GM19238 (cell line): Measurements from ENCODE around the gene LARGE1.

Experiments
- DNase-seq: peaks from one replicate; pipeline ENCODE4 v3.0.0; 2011; ENCODE audit warnings: low spot score; ENCODE audit not compliant: insufficient read length

LARGE1 gene

DNA sequence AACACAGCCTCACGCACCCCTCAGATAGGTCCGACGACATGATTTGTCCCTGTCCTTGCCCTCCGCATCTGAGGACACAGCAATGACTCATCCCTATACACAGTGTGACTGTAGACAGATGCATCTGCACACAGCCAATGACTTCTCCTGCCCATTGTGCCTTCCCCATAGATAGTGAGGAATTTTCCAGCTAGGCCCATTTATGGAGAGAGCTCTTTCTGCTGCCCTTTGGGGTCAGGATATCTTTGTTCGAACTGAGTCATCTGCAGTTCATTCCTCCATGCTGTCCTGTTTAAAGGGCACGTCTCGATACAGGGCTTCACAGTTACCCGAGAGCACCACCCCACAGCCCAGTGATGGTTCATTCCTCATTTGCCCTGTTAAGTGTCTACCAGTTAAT lies 96.7 kb downstream of the LARGE1 start:
- no peak for DNase-seq

- no peak for DNase-seq
Observed at GRCh38 chr22:33821290-33821689, 99.0 kb downstream of the LARGE1 start.

DNA sequence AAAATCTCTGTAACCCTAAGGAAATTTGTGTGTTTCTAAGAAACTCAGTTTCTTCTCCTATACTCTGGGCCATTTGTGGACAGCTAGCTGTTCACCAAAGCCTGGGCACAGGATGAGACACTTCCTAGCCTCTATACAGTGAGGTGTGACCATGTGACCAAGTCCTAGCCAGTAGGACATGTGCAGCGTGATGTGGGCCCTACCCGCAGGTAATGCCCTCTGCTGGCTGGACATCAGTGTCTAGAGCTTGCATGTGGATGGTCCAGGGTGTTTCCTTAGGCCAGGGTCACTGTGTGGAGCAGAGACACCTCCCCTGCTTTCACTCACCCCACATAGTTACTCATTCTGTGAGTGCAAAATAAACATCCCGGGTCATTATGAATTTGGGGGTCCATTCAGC lies 100.5 kb downstream of the LARGE1 start:
- no peak for DNase-seq

DNA sequence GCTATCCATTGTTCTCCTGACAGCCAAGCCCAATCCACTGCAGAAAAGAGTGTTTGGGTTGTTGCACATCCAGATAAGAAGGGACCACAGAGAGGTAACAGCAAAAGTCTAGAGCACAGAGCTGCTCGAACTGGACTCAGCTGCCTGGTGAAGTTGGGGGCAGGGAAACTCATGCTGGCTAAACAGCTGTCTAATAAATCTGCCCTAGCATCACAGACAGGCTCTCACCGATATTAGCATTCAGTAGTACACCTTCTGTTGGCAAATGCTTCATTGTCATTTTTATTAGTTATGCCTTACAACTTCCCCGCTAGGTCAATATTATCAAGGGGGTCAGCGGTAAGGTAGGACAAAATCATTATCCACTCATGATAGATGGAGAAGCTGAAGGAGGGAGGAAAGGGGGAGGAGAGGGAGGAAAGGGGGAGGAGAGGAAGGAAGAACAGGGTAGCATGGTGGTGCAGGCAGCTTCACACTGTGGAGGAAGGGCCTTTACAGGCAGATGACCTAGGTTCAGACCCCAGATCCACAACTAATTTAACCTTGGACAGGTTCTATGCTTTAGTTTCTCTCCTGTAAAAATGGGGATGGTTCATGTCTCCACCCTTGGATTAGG lies 102.7 kb downstream of the LARGE1 start:
- DNase-seq, result no peak

DNA sequence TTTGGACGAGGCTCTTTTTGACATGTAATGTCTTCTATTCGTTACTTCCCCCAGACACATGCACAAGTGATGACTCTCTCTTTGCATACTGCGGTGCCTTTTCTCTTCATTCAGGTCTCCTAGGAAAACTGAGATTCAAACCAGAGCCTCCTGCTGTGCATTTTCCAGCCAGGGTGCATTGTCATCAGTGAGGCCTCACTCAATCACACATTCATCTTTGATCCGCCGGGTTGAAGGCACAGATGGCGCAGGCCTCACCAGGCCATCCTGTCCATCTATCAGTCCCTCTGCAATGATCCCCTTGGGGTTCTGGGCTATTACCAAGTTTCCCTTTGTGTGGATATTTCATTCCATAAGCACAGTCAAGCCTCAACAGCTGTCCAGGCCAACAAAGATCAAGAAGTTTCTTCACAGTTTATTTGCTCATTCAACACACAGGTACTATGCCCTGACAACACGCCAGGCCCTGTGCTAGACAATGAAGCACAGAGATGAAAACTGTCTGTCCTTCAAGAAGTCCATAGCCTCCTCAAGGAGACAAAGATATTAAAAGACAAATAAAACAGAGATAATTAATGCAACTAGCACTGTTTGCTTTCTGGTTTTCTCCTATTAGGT lies 107.8 kb downstream of the LARGE1 start:
- DNase-seq, result no peak

DNA sequence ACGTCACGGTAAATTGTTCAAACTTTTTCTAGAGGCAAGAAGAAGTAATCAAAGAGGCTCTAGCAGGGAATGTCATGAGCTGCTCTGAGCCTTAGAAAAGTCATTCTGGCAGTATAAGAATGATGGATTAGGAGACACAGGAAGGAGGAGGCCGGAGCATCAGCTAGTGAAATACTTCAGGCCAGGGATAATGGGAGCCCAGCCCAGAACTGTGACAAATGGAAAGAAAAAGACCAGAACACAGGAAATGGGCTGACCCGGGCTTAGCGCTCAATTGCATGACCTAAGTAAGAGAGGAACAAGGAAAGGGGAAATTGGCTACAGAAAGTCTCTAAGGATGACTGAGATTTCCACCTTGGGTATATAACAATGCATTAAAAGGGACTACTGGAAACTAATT lies 108.6 kb downstream of the LARGE1 start:
- no peak for DNase-seq

DNA sequence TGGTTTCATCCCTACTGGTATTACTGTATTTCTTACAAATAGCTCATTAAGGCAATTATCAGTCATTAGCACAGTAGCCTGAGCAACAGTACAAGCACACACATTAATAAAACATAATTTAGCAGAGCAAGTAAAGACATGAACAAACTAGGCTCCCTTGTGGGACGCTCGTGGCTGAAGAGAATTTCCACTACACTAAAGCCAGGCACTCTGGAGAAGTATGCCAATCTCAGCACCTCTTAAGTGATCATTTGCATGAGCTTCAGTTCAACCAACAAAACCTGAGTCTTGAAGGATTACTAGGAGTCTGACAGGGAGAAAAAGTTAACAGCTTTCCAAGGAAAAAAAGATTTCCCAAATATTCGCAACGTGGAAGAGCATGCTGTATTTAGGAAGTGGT lies 109.1 kb downstream of the LARGE1 start:
- no peak for DNase-seq

GRCh38 chr22:33807470-33807869 lies 112.8 kb downstream of the LARGE1 start:
- no peak for DNase-seq

- peak; percentile 27 for DNase-seq
Observed at GRCh38 chr22:33806191-33806590, 114.1 kb downstream of the LARGE1 start.

- no peak for DNase-seq
Observed at GRCh38 chr22:33803371-33804282, 116.6 kb downstream of the LARGE1 start.

DNA sequence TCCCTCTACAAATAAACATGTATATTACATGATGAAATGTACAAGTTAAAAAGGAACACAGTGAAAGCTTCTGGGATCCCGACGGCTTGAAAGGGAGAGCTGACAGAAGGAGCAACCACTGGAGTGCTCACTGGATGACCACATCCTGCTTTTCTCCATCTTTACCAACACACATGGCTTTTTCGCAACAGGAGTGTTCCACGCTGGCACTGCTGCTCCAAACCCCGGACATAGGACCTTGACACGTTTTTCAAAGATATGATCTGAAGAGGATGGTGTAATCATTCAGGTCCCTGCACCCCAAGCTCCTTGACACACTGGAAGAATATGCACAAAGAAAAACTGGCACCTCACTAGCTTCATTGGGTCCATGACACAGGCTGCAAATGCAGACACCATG lies 121.9 kb downstream of the LARGE1 start:
- DNase-seq, result no peak

GRCh38 chr22:33796494-33796893 lies 123.8 kb downstream of the LARGE1 start:
- no peak for DNase-seq

DNA sequence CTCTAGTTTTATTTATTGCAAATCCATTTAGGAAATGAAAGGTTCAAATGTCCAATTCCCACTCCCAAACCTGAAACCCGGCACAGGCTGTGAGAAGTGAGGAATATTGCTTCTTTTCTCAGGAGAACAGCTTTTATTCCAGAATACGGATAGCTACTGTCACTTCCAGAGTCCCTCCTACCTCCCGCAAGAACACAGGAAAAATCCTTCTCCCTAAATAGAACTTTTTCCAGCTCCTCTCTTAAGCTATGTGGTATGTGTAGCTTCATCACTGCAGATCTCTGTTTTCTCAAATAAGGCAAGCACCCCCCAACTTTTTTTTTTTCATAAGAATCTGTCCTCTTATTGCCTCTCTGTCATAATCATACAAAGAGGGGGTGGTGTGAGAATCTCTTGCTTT lies 126.8 kb downstream of the LARGE1 start:
- DNase-seq, result no peak

DNA sequence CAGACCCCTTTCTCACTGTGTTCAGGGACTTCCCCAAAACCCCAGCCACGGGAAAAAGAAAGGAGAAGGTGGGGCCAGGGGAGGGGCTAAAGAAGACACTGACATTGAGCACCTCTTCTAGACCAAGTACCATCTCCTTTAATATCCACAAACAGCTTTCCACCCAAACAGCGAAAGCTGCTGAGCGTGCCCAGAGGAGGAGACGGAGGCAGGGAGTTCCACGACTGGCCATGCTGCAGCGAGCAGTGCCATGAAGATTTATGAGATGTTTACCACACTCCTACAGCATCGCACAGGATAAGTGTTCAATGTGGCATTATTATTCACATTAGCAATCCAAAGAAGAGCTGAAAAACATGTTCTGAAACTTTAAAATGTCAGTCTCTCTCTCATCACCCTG lies 127.4 kb downstream of the LARGE1 start:
- no peak for DNase-seq

DNA sequence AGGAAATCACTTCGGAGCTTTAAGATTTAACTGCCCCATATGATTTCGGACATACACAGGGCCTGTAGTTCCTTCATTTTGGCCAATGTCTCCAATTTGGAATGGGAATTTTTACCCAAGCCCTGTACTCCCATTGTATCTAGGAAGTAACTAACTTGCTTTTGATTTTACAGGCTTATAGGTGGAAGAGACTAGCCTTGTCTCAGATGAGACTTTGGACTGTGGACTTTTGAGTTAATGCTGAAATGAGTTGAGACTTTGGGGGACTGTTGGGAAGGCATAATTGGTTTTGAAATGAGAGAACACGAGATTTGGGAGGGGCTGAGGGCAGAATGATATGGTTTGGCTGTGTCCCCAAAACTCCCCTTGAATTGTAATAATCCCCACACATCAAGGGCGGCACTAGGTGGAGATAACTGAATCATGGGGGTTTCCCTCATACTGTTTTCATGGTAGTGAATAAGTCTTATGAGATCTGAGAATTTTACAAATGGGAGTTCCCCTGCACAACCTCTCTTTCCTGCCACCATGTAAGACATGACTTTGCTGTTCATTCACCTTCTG lies 130.5 kb downstream of the LARGE1 start:
- no peak for DNase-seq

GRCh38 chr22:33788927-33789326 lies 131.3 kb downstream of the LARGE1 start:
- no peak for DNase-seq

DNA sequence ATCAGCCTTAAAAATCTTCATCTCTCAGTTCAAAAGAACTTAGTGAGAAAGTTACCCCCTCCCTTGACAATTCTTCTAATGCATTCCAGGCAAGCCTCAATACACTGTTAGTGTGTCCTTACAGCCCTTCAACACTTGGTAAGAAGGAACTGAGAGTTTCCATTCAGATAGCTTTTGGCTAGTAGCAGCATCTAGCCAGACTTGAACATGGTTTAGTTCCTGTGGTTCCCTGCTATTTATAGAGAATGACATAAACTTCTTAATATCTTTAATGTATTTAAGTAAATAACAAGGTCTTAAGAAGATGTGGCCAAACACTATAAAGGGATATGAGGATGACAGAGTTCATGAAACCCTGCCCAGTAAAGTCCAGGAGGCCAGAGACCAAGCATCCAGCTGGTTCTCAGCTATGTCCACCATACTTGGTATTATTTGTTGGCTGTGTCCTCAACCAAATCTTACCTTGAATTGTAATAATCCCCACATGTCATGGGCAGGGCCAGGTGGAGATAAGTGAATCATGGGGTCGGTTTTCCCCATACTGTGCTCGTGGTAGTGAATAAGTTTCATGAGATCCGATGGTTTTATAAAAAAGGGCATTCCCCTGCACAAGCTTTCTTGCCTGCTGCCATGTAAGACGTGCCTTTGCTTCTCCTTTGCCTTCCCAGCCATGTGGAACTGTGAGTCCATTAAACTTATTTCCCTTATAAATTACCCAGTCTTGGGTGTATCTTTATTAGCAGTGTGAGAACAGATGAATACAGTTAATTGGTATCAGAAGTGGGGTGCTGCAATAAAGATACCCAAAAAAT lies 132.4 kb downstream of the LARGE1 start:
- DNase-seq, result no peak

DNA sequence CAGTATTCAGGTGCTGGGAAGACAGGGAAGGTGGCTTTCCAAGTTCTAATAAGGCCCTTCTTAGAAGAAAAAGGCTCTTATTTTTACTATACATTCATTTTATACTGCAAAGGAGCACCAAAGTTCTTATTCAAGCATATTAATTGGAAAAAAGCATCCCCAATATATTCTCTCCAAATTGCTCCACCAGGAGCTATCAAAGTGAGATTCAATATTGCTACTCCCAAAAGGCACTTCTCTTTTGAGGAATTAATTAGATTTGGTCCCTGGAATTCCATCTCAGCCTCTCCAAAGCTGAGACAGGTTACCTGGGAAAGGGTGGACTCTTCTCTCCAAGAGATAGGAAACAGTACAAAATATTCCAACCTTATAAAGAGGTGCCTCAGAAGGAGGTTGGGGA lies 134.1 kb downstream of the LARGE1 start:
- DNase-seq, result no peak

- no peak for DNase-seq
Observed at GRCh38 chr22:33785283-33785968, 134.8 kb downstream of the LARGE1 start.

- no peak for DNase-seq
Observed at GRCh38 chr22:33781411-33781810, 138.9 kb downstream of the LARGE1 start.
